ENCODE data around the gene RFC5. TPM values are rescaled to one million over a fixed set of nuclear protein-coding genes. Genes with fewer than 3 reads are reported as not detected.

Gene RFC5
- total and polyA plus RNA-seq, 2 of the 13 experiments (the other 11 are each of a cell fraction or from before 2014, with no cell fraction given): 16.8 to 51.4 TPM

- TF ChIP-seq HMGXB4 (CRISPR knock-in tag; IDR thresholded peaks at IDR 0.05; ENCODE audit: borderline replicate concordance in 1 of 2, low read depth in 1 of 2) (no peak; a peak in 1 of 4 replicates), ZBED4 (CRISPR knock-in tag; IDR thresholded peaks at IDR 0.05; ENCODE audit: borderline replicate concordance) (0 out of 2 replicates have a peak, but pooled peaks have one; percentile 22), ZNF678 (CRISPR knock-in tag; IDR thresholded peaks at IDR 0.05) (no peak), ZNF557 (CRISPR knock-in tag; IDR thresholded peaks at IDR 0.05) (peak; percentile 79; the same call in 1 of the 2 replicates), NFE2L2 (IDR thresholded peaks at IDR 0.05; ENCODE audit: low read length) (no peak), ZNF614 (CRISPR knock-in tag; IDR thresholded peaks at IDR 0.05; ENCODE audit: borderline replicate concordance) (peak; percentile 79; the same call in 1 of the 2 replicates), KLF11 (CRISPR knock-in tag; IDR thresholded peaks at IDR 0.05) (0 out of 2 replicates have a peak, but pooled peaks have one; percentile 60), ZNF44 (CRISPR knock-in tag; IDR thresholded peaks at IDR 0.05) (no peak), MATR3 (CRISPR knock-in tag; IDR thresholded peaks at IDR 0.05) (no peak), DNMT3B (CRISPR knock-in tag; conservative IDR thresholded peaks at IDR 0.05) (no peak), SOX6 (IDR thresholded peaks at IDR 0.05) (no peak), SOX6 (CRISPR knock-in tag; IDR thresholded peaks at IDR 0.05) (0 out of 2 replicates have a peak, but pooled peaks have one; percentile 35), AFF4 (CRISPR knock-in tag; IDR thresholded peaks at IDR 0.05) (no peak), ZFY (CRISPR knock-in tag; IDR thresholded peaks at IDR 0.05) (peak; percentile 82), ZNF768 (CRISPR knock-in tag; IDR thresholded peaks at IDR 0.05) (peak; percentile 79; the same call in 1 of the 2 replicates), ZNF124 (CRISPR knock-in tag; IDR thresholded peaks at IDR 0.05) (0 out of 2 replicates have a peak, but pooled peaks have one; percentile 30), RFX1 (IDR thresholded peaks at IDR 0.05) (peak; percentile 99)
These were observed at the start of gene RFC5 (continued) for GRCh38 chr12:118016424-118017264.
